IMR-90 (cell line): ENCODE measurements around the gene ZG16. TPM values are rescaled to one million over a fixed set of nuclear protein-coding genes. Genes with fewer than 3 reads are reported as not detected.

Experiments
- ATAC-seq: fragments of 200-7000 bp; cut with Tn5 transposase; 2 replicates; pipeline ENCODE4 v1.9.1; 2020; ENCODE audit warnings: low read depth, mild to moderate bottlenecking, moderate library complexity
- BruUV-seq: library from RNA; stranded (reverse); fragments of 400-500 nt; replicated peaks from 2 replicates; lab custom pipeline; 2021; lab: Mats Ljungman, UMichigan
- CTCF ChIA-PET: fragments of 300-600 bp; formaldehyde crosslinking; extraction: SDS; loops from one replicate; lab custom pipeline; 2021; ENCODE audit warnings: antibody characterized with exemption; lab: Yijun Ruan, JAX
- POLR2A ChIA-PET: fragments of 300-600 bp; sonication (Branson Sonifier 250); formaldehyde crosslinking; loops from one replicate; lab custom pipeline; 2022; ENCODE audit warnings: antibody characterized with exemption; ENCODE audit not compliant: unreplicated experiment; lab: Charles Lee
- DNase-seq: peaks from one replicate; pipeline ENCODE4 v3.0.0; 2013
- H2AFZ ChIP-seq: replicated peaks from 2 replicates; pipeline ENCODE3; 2013; ENCODE audit warnings: low read length, mild to moderate bottlenecking; ENCODE audit not compliant: poor library complexity
- H2AK5ac ChIP-seq: 2 replicates; pipeline ENCODE4 v1.6.1; 2013; ENCODE audit warnings: low read depth, low read length, inconsistent platforms
- H2AK9ac ChIP-seq: replicated peaks from 2 replicates; pipeline ENCODE3; 2013; ENCODE audit warnings: mild to moderate bottlenecking, low read depth, low read length, moderate library complexity; ENCODE audit not compliant: poor library complexity
- H2BK120ac ChIP-seq: 2 replicates; pipeline ENCODE4 v1.6.1; 2013; ENCODE audit warnings: low read depth, low read length, inconsistent platforms
- H2BK15ac ChIP-seq: 3 replicates; pipeline ENCODE4 v1.6.1; 2013; ENCODE audit warnings: low read depth, low read length, inconsistent platforms
- H2BK20ac ChIP-seq: 2 replicates; pipeline ENCODE4 v1.6.1; 2013; ENCODE audit warnings: low read depth, mild to moderate bottlenecking, inconsistent platforms, low read length, moderate library complexity
- H2BK5ac ChIP-seq: 2 replicates; pipeline ENCODE4 v1.6.1; 2013; ENCODE audit warnings: mild to moderate bottlenecking, low read depth, low read length, inconsistent platforms; ENCODE audit not compliant: poor library complexity, severe bottlenecking
- H3K14ac ChIP-seq: replicated peaks from 2 replicates; pipeline ENCODE4 v1.6.1; 2013; ENCODE audit warnings: low read depth, low read length, inconsistent platforms
- H3K18ac ChIP-seq: 2 replicates; pipeline ENCODE4 v1.6.1; 2013; ENCODE audit warnings: low read depth, low read length, control low read depth
- H3K23ac ChIP-seq: 2 replicates; pipeline ENCODE4 v1.6.1; 2013; ENCODE audit warnings: low read depth, low read length, inconsistent platforms
- H3K27ac ChIP-seq: 2 replicates; pipeline ENCODE4 v1.5.1; 2013; ENCODE audit warnings: mild to moderate bottlenecking, control low read depth, low read length; ENCODE audit not compliant: insufficient read depth
- H3K27me3 ChIP-seq: 2 replicates; pipeline ENCODE4 v1.6.1; 2013; ENCODE audit warnings: low read length; ENCODE audit not compliant: control insufficient read depth, insufficient read depth
- H3K36me3 ChIP-seq: 2 replicates; pipeline ENCODE4 v1.6.1; 2013; ENCODE audit warnings: low read length, mixed read lengths; ENCODE audit not compliant: control insufficient read depth, insufficient read depth
- H3K4ac ChIP-seq: 2 replicates; pipeline ENCODE4 v1.6.1; 2013; ENCODE audit warnings: low read depth, low read length, inconsistent platforms
- H3K4me1 ChIP-seq: 2 replicates; pipeline ENCODE4 v1.6.1; 2013; ENCODE audit warnings: low read length, mixed read lengths; ENCODE audit not compliant: control insufficient read depth, insufficient read depth
- H3K4me2 ChIP-seq: 2 replicates; pipeline ENCODE4 v1.6.1; 2013; ENCODE audit warnings: low read depth, mild to moderate bottlenecking, control low read depth, low read length, moderate library complexity
- H3K4me3 ChIP-seq: 2 replicates; pipeline ENCODE4 v1.5.1; 2013; ENCODE audit warnings: low read depth, mild to moderate bottlenecking, control low read depth, low read length, moderate library complexity; ENCODE audit not compliant: insufficient read depth
- H3K56ac ChIP-seq: 2 replicates; pipeline ENCODE4 v1.6.1; 2013; ENCODE audit warnings: low read length, inconsistent platforms; ENCODE audit not compliant: insufficient read depth; ENCODE audit errors: extremely low read depth
- H3K79me1 ChIP-seq, 2 experiments: 2 replicates each; pipeline ENCODE4 v1.6.1; 2013; ENCODE audit warnings: low read length in 2 of 2, inconsistent platforms in 1 of 2, low read depth in 1 of 2
- H3K9ac ChIP-seq: 2 replicates; pipeline ENCODE4 v1.6.1; 2013; ENCODE audit warnings: low read depth, low read length, control low read depth
- H3K9me1 ChIP-seq: 2 replicates; pipeline ENCODE4 v1.6.1; 2013; ENCODE audit warnings: low read length, inconsistent platforms; ENCODE audit not compliant: insufficient read depth
- H3K9me3 ChIP-seq: 2 replicates; pipeline ENCODE4 v1.6.1; 2013; ENCODE audit warnings: low read length; ENCODE audit not compliant: control insufficient read depth, insufficient read depth
- H4K20me1 ChIP-seq: 2 replicates; pipeline ENCODE4 v1.6.1; 2013; ENCODE audit warnings: low read length, inconsistent platforms; ENCODE audit not compliant: insufficient read depth
- H4K5ac ChIP-seq: 2 replicates; pipeline ENCODE4 v1.6.1; 2013; ENCODE audit warnings: mild to moderate bottlenecking, low read depth, low read length, control low read depth
- H4K8ac ChIP-seq, 2 experiments: 2 replicates each; pipeline ENCODE4 v1.6.1; 2013; ENCODE audit warnings: low read depth in 2 of 2, low read length in 2 of 2, control low read depth in 1 of 2, inconsistent platforms in 1 of 2
- H4K91ac ChIP-seq: 2 replicates; pipeline ENCODE4 v1.6.1; 2013; ENCODE audit warnings: low read depth, low read length, inconsistent platforms; ENCODE audit not compliant: insufficient read depth
- CEBPB ChIP-seq: IDR thresholded peaks from 2 replicates; pipeline ENCODE4 v1.6.1; 2012; ENCODE audit warnings: low read depth, low read length, improper control_type of control experiment
- CHD1 ChIP-seq: IDR thresholded peaks from 2 replicates; pipeline ENCODE4 v1.6.1; 2012; ENCODE audit warnings: low read depth, low read length, improper control_type of control experiment
- CTCF ChIP-seq: conservative IDR thresholded peaks from 2 replicates; pipeline ENCODE4 v1.5.1; 2012; ENCODE audit warnings: mild to moderate bottlenecking, low read depth, low read length, improper control_type of control experiment
- FOS ChIP-seq: fragments of 150-350 bp; IDR thresholded peaks from 2 replicates; pipeline ENCODE4 v1.6.1; 2016; ENCODE audit warnings: low read depth, low read length
- MAFK ChIP-seq: IDR thresholded peaks from 2 replicates; pipeline ENCODE4 v1.6.1; 2012; ENCODE audit warnings: low read depth, low read length, improper control_type of control experiment
- MAZ ChIP-seq: IDR thresholded peaks from 2 replicates; pipeline ENCODE4 v1.6.1; 2012; ENCODE audit warnings: low read depth, mild to moderate bottlenecking, low read length, improper control_type of control experiment, moderate library complexity, borderline replicate concordance
- MXI1 ChIP-seq: IDR thresholded peaks from 2 replicates; pipeline ENCODE4 v1.6.1; 2012; ENCODE audit warnings: low read depth, mild to moderate bottlenecking, low read length, moderate library complexity, borderline replicate concordance
- NFE2L2 ChIP-seq: fragments of 150-350 bp; IDR thresholded peaks from 2 replicates; pipeline ENCODE4 v1.6.1; 2016; ENCODE audit warnings: low read depth, mild to moderate bottlenecking, low read length
- POLR2A ChIP-seq: IDR thresholded peaks from 2 replicates; pipeline ENCODE4 v1.6.1; 2012; ENCODE audit warnings: mild to moderate bottlenecking, low read depth, low read length
- RCOR1 ChIP-seq: IDR thresholded peaks from 2 replicates; pipeline ENCODE4 v1.6.1; 2012; ENCODE audit warnings: mild to moderate bottlenecking, low read length, improper control_type of control experiment; ENCODE audit not compliant: insufficient replicate concordance
- RFX5 ChIP-seq: IDR thresholded peaks from 2 replicates; pipeline ENCODE4 v1.8.0; 2012; ENCODE audit warnings: low read depth, mild to moderate bottlenecking, low read length, moderate library complexity
- SMC3 ChIP-seq: fragments of 150-350 bp; IDR thresholded peaks from 2 replicates; pipeline ENCODE4 v1.6.1; 2016; ENCODE audit warnings: low read depth, mild to moderate bottlenecking, antibody characterized with exemption, low read length, moderate library complexity
- WGBS, 2 experiments: methylation state at CpG; one replicate each; pipeline versions ENCODE4 v1.1.5 to v1.1.7; 2013; ENCODE audit warnings: missing lambda C conversion rate in 2 of 2; ENCODE audit not compliant: insufficient read length in 1 of 2; ENCODE audit errors: extremely low coverage in 2 of 2; 5-methylcytosine and 5-hydroxymethylcytosine counted together
- dilution Hi-C: fragments of 300-500 bp; cut with HindIII; formaldehyde crosslinking; loops from one replicate; pipeline ENCODE4 v1.14.3; 2018; ENCODE audit warnings: low sequenced_read_pairs; ENCODE audit not compliant: unreplicated experiment
- in situ Hi-C: fragments of 300-500 bp; cut with MboI; formaldehyde crosslinking; loops from 3 replicates; pipeline ENCODE4 v1.14.3; 2019; ENCODE audit warnings: low sequenced_read_pairs, inconsistent platforms, mixed read lengths
- intact Hi-C: fragments of 100-400 bp; cut with micrococcal nuclease; formaldehyde crosslinking; loops from 2 replicates; pipeline ENCODE4 v1.10.0; 2022
- polyA plus RNA-seq, 3 experiments: library from polyadenylated mRNA; depleted of rRNA; stranded (reverse); fragments of >200 nt; gene quantifications; 2 replicates each; pipeline ENCODE4 v1.2.3, GENCODE V29; 2012; ENCODE audit warnings: low replicate concordance in 1 of 3
- total RNA-seq: library from RNA; depleted of rRNA; stranded (reverse); fragments of >200 nt; gene quantifications from 2 replicates; pipeline ENCODE4 v1.2.3, GENCODE V29; 2012
- TF ChIP-seq, protein P1 (sequence below): fragments of 150-350 bp; IDR thresholded peaks from 2 replicates; pipeline ENCODE4 v1.6.1; 2016; ENCODE audit warnings: low read depth, mild to moderate bottlenecking, low read length, moderate library complexity, borderline replicate concordance

Gene ZG16
- total and polyA plus RNA-seq, 2 of the 4 experiments (the other 2 are of a cell fraction) = not detected

DNA sequence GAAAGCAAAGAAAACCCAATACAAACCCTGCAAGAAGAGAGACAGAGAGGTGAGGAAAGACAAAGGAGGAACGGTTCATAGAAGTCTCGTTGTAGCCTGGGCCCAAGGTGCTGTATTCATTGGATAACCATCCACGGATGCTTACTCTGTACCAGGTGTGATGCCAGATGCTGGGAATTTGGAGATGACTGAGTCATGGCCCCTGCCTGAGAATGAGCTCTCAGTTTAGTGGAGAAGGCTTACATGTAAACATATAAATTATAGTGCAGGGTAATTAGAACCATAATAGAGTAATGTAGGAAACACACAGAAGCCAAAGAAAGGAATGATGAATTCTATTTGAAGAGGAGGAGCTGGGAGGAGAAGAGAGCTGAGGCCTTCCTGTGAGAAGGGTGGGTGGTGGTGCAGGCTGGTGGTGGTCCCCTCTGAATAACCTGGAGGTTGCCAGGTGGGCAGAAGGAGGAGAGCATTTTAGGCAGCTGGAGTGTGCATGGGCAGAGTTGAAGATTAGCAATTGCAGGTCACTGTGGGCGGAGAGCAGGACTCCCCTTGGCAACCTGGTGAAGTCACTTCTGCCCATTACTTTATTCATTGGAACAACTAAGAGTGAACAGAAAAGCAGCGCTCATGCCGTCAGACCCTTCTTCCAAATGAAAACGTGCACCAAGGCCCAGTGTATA, 7.7 kb upstream of the ZG16 start:
- Histone ChIP-seq H3K36me3 (no peaks in the 10 kb centered on the region), H4K91ac (no peak overlapping the region), H3K56ac (no peak overlapping the region), H2BK15ac (no peak overlapping the region), H4K5ac (no peak overlapping the region), H3K4me1 (no peaks in the 10 kb centered on the region), H3K79me1 (no peaks in the 10 kb centered on the region), H2AK9ac (no peak overlapping the region), H3K27me3 (peaks cover 2% of the 10 kb centered on the region; the same call in 1 of the 2 replicates), H2AK5ac (no peak overlapping the region), H3K23ac (no peak overlapping the region), H4K8ac (no peak overlapping the region), H2BK120ac (no peak overlapping the region), H3K18ac (no peak overlapping the region), H3K14ac (no peak overlapping the region), H3K9me3 (no peaks in the 10 kb centered on the region), H3K4me2 (no peak overlapping the region), H3K4me3 (no peak overlapping the region), H4K20me1 (no peaks in the 10 kb centered on the region), H3K4ac (no peak overlapping the region), H2BK20ac (no peak overlapping the region), H3K27ac (no peak overlapping the region), H2AFZ (no peak overlapping the region), H3K9me1 (no peaks in the 10 kb centered on the region), H2BK5ac (no peak overlapping the region), H3K9ac (no peak overlapping the region)
- intact Hi-C loops (no loop called here), dilution Hi-C loops (no loop called here), in situ Hi-C loops (no loop called here)
- ATAC-seq = no peak
- DNase-seq = no peak
- CTCF ChIA-PET = no interaction called here
- TF ChIP-seq SMC3 (no peak), CEBPB (no peak), MAZ (no peak), MXI1 (no peak), MAFK (no peak), CHD1 (no peak), RCOR1 (no peak), RFX5 (no peak), FOS (no peak), CTCF (no peak), POLR2A (no peak), NFE2L2 (no peak)
- TF ChIP-seq, protein P1, sequence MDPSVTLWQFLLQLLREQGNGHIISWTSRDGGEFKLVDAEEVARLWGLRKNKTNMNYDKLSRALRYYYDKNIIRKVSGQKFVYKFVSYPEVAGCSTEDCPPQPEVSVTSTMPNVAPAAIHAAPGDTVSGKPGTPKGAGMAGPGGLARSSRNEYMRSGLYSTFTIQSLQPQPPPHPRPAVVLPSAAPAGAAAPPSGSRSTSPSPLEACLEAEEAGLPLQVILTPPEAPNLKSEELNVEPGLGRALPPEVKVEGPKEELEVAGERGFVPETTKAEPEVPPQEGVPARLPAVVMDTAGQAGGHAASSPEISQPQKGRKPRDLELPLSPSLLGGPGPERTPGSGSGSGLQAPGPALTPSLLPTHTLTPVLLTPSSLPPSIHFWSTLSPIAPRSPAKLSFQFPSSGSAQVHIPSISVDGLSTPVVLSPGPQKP = no peak
- POLR2A ChIA-PET = no interaction called here
- BruUV-seq = no TSS peak
- WGBS, 2 experiments = no CpG with 5 or more reads among the region's 7 CpGs
